MM.1S (cell line): ENCODE results near the gene CTSO.

Experiments used
- CTCF ChIP-seq: fragments of 300-600 bp; sonication (generic); IDR thresholded peaks from 2 replicates; pipeline ENCODE4 v1.5.1; 2016; ENCODE audit warnings: antibody characterized with exemption, low read length, mixed read lengths
- EZH2 ChIP-seq: fragments of 300-600 bp; sonication (generic); optimal IDR thresholded peaks from 2 replicates; pipeline ENCODE3; 2017; ENCODE audit warnings: low read depth, mild to moderate bottlenecking, antibody characterized with exemption, low read length, mixed read lengths
- EZH2phosphoT487 ChIP-seq: fragments of 300-600 bp; sonication (generic); IDR thresholded peaks from 2 replicates; pipeline ENCODE4 v1.6.1; 2018; ENCODE audit warnings: antibody characterized with exemption, low read length

DNA sequence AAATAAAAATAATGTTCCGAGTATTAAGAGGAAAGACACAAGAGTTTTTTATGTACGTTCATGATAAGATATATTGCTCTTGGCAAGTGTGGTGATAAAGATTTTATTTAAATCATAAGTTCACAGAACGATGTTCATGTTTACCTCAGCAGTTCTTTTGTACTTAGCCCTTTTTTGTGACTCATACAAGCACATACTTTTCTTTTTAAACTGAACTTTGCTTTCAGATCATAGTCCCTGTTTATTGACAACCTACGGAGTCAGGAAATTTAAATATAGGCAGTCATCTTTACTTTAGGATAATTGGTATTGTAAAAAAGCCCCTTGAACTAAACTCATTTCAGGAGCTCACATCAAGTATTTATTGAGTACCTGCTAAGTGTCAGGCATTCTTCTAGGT lies 1.3 kb upstream of the CTSO start:
- TF ChIP-seq CTCF, result no peak
- TF ChIP-seq EZH2, result no peak
- no peak for TF ChIP-seq EZH2phosphoT487
